Cardiac muscle cell (in vitro differentiated cells and primary cell): ENCODE measurements around the gene RRAS2. TPM values are rescaled to one million over a fixed set of nuclear protein-coding genes. Genes with fewer than 3 reads are reported as not detected.
A peak's percentile ranks its signal among the peaks of the same experiment; 100 is the strongest.

Source experiments
- DNase-seq, 2 donors: peaks; one replicate each; pipeline versions ENCODE4 v3.0.0 to v3.0.0-alpha.2; 2010 to 2017; ENCODE audit warnings: low read depth in 1 of 2, low spot score in 1 of 2
- H3K27ac ChIP-seq: fragments of 200-600 bp; sonication (generic); 2 replicates; pipeline ENCODE4 v1.5.1; 2016
- H3K27me3 ChIP-seq: fragments of 200-600 bp; sonication (generic); 2 replicates; pipeline ENCODE4 v1.6.0; 2016; ENCODE audit warnings: control low read depth
- H3K36me3 ChIP-seq: fragments of 200-600 bp; sonication (generic); 2 replicates; pipeline ENCODE4 v1.5.1; 2016; ENCODE audit warnings: control low read depth
- H3K4me1 ChIP-seq: fragments of 200-600 bp; sonication (generic); 2 replicates; pipeline ENCODE4 v1.8.1; 2017; ENCODE audit warnings: low read depth, mild to moderate bottlenecking, mixed run types
- H3K4me3 ChIP-seq: fragments of 200-600 bp; sonication (generic); 2 replicates; pipeline ENCODE4 v1.5.1; 2016; ENCODE audit warnings: mild to moderate bottlenecking
- H3K9me3 ChIP-seq: fragments of 200-600 bp; sonication (generic); 2 replicates; pipeline ENCODE4 v1.5.1; 2017; ENCODE audit warnings: low read depth, mild to moderate bottlenecking, control low read depth
- polyA plus RNA-seq: library from polyadenylated mRNA; unstranded; fragments of >200 nt; fragmentation: Nextera tagmentation; extraction: Ambion mirVana; gene quantifications from 2 replicates; pipeline ENCODE4 v1.2.1, GENCODE V29; 2016
- total RNA-seq: library from RNA; depleted of rRNA; stranded (reverse); fragments of >200 nt; gene quantifications from 2 replicates; pipeline ENCODE4 v1.2.3, GENCODE V29; 2016
- TF ChIP-seq, protein P1 (sequence below): IDR thresholded peaks from 2 replicates; pipeline ENCODE4 v1.5.1; 2012; ENCODE audit warnings: low read depth, mild to moderate bottlenecking, low read length

The RRAS2 gene
- total and polyA plus RNA-seq, 2 experiments from 2014 or later, result 72.3 to 74.4 TPM

DNA sequence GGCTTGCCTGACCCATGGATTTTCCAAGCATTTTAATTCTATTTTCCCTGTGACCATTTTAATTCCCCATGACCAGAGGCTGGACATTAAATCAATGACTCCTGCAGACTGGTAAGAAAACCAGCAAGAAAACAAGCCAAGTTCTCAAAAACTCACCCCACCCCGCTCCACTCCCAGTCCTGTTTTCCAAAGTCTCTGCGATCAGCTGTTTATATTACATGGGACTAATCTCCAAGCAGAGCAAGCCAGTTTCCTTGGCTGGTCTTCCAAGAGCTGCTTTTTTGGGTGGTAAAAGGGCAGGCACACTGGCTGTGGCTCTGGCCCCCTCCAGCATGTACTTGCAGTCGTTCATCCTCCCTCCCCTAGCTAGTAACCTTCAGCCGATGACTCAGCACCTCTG is 97.9 kb downstream of the RRAS2 start:
- Histone ChIP-seq H3K4me3 (no peak overlapping the region), H3K27ac (no peak overlapping the region), H3K4me1 (peaks cover 10% of the 10 kb centered on the region), H3K36me3 (no peaks in the 10 kb centered on the region), H3K27me3 (no peaks in the 10 kb centered on the region), H3K9me3 (no peaks in the 10 kb centered on the region)
- TF ChIP-seq, protein P1, sequence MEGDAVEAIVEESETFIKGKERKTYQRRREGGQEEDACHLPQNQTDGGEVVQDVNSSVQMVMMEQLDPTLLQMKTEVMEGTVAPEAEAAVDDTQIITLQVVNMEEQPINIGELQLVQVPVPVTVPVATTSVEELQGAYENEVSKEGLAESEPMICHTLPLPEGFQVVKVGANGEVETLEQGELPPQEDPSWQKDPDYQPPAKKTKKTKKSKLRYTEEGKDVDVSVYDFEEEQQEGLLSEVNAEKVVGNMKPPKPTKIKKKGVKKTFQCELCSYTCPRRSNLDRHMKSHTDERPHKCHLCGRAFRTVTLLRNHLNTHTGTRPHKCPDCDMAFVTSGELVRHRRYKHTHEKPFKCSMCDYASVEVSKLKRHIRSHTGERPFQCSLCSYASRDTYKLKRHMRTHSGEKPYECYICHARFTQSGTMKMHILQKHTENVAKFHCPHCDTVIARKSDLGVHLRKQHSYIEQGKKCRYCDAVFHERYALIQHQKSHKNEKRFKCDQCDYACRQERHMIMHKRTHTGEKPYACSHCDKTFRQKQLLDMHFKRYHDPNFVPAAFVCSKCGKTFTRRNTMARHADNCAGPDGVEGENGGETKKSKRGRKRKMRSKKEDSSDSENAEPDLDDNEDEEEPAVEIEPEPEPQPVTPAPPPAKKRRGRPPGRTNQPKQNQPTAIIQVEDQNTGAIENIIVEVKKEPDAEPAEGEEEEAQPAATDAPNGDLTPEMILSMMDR, result no peak
- DNase-seq, result no peak

- Histone ChIP-seq H3K4me1 (peaks cover 10% of the 10 kb centered on the region), H3K27ac (no peak overlapping the region), H3K36me3 (no peaks in the 10 kb centered on the region), H3K4me3 (no peak overlapping the region), H3K9me3 (no peaks in the 10 kb centered on the region), H3K27me3 (no peaks in the 10 kb centered on the region)
- no peak for DNase-seq
- TF ChIP-seq, protein P1, result no peak
Observed at GRCh38 chr11:14259878-14260277, 99.1 kb downstream of the RRAS2 start.

- TF ChIP-seq, protein P1, result no peak
- peaks cover 10% of the 10 kb centered on the region for H3K4me1 ChIP-seq
Observed at GRCh38 chr11:14259186-14259784, 99.7 kb downstream of the RRAS2 start.

GRCh38 chr11:14258221-14258935 is 100.6 kb downstream of the RRAS2 start:
- Histone ChIP-seq H3K9me3 (no peaks in the 10 kb centered on the region), H3K36me3 (no peaks in the 10 kb centered on the region), H3K27ac (no peak overlapping the region), H3K4me3 (no peak overlapping the region), H3K27me3 (no peaks in the 10 kb centered on the region), H3K4me1 (peaks cover 10% of the 10 kb centered on the region)
- TF ChIP-seq, protein P1, result no peak
- DNase-seq, result peak in 1 of 2 donors; percentile 40

More at GRCh38 chr11:14259186-14259784, 99.7 kb downstream of the RRAS2 start:
- DNase-seq, result no peak
- Histone ChIP-seq H3K36me3 (no peaks in the 10 kb centered on the region), H3K27me3 (no peaks in the 10 kb centered on the region), H3K9me3 (no peaks in the 10 kb centered on the region), H3K4me3 (no peak overlapping the region), H3K27ac (no peak overlapping the region)

GRCh38 chr11:14255238-14255534 is 103.8 kb downstream of the RRAS2 start:
- Histone ChIP-seq H3K9me3 (no peaks in the 10 kb centered on the region), H3K27me3 (peaks cover 3% of the 10 kb centered on the region), H3K36me3 (no peaks in the 10 kb centered on the region), H3K4me1 (peaks cover 10% of the 10 kb centered on the region), H3K4me3 (no peak overlapping the region), H3K27ac (no peak overlapping the region)
- DNase-seq, result no peak
- TF ChIP-seq, protein P1, result no peak
